H1 (cell line): ENCODE data around the gene WDFY3.

Experiments
- CTCF ChIP-seq, 3 experiments: IDR thresholded peaks; 1 replicate in 2 of 3; 2 replicates in 1 of 3; pipeline versions ENCODE4 v1.5.1 to v1.6.1; 2011; ENCODE audit warnings: low read length in 3 of 3, mild to moderate bottlenecking in 3 of 3, inconsistent platforms in 2 of 3, low read depth in 1 of 3, moderate library complexity in 1 of 3; ENCODE audit not compliant: insufficient read depth in 1 of 3; ENCODE audit errors: control extremely low read depth in 1 of 3
- EP300 ChIP-seq, 2 experiments: IDR thresholded peaks; 1 replicate in 1 of 2; 2 replicates in 1 of 2; pipeline ENCODE4 v1.6.1; 2011 to 2012; ENCODE audit warnings: low read depth in 2 of 2, low read length in 2 of 2, mild to moderate bottlenecking in 2 of 2, borderline replicate concordance in 1 of 2, inconsistent platforms in 1 of 2, moderate library complexity in 1 of 2
- EZH2 ChIP-seq: fragments of 200-600 bp; sonication (generic); IDR thresholded peaks from 2 replicates; pipeline ENCODE4 v1.7.1; 2012; ENCODE audit warnings: low read depth, mild to moderate bottlenecking, moderate library complexity, low read length, inconsistent platforms; ENCODE audit not compliant: severe bottlenecking
- GABPA ChIP-seq: IDR thresholded peaks from 2 replicates; pipeline ENCODE4 v1.6.1; 2011; ENCODE audit warnings: mild to moderate bottlenecking, low read length, moderate library complexity, borderline replicate concordance; ENCODE audit not compliant: insufficient read depth
- JUN ChIP-seq: IDR thresholded peaks from 2 replicates; pipeline ENCODE4 v1.6.1; 2011; ENCODE audit warnings: low read depth, mild to moderate bottlenecking, improper control_type of control experiment, low read length
- POLR2A ChIP-seq, 2 experiments: IDR thresholded peaks; 1 replicate in 1 of 2; 2 replicates in 1 of 2; pipeline ENCODE4 v1.6.1; 2011; ENCODE audit warnings: low read depth in 2 of 2, low read length in 2 of 2, mild to moderate bottlenecking in 2 of 2; ENCODE audit errors: control extremely low read depth in 1 of 2
- RFX5 ChIP-seq: IDR thresholded peaks from 2 replicates; pipeline ENCODE4 v1.6.1; 2011; ENCODE audit warnings: low read depth, low read length, improper control_type of control experiment, borderline replicate concordance
- SIRT6 ChIP-seq: IDR thresholded peaks from one replicate; pipeline ENCODE4 v1.7.1; 2012; ENCODE audit warnings: low read length, inconsistent platforms
- SIX5 ChIP-seq: IDR thresholded peaks from 2 replicates; pipeline ENCODE4 v1.6.1; 2011; ENCODE audit warnings: mild to moderate bottlenecking, low read depth, low read length
- USF2 ChIP-seq: IDR thresholded peaks from 2 replicates; pipeline ENCODE4 v1.6.1; 2011; ENCODE audit warnings: low read length, improper control_type of control experiment
- YY1 ChIP-seq: IDR thresholded peaks from 2 replicates; pipeline ENCODE4 v1.6.1; 2011; ENCODE audit warnings: low read depth, mild to moderate bottlenecking, low read length
- ZNF274 ChIP-seq: IDR thresholded peaks from 2 replicates; pipeline ENCODE4 v1.7.0; 2012; ENCODE audit warnings: low read length, borderline replicate concordance; ENCODE audit errors: extremely low read depth
- TF ChIP-seq, protein P1 (sequence below): IDR thresholded peaks from 2 replicates; pipeline ENCODE4 v1.6.1; 2012; ENCODE audit warnings: low read length, inconsistent platforms

DNA sequence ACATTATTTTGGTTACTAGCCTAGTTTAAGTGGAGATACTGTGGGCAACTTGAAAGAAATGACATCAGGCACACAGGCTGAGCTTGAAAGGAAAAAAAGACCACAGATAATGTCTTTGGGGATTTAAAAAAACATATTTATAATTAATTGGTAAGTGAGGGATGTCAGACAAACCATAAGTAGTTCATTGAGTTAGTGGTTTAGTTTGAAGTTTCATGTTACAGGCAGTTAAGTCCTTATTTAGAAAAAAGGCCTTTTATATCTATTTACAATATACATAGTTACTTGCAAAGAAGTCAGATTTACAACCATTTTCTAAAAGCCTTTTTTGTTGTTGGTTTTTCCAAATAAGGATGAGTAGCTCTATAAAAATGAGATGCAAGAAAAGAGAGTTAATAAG lies 294.3 kb downstream of the WDFY3 start:
- TF ChIP-seq CTCF (IDR thresholded peaks at IDR 0.05; ENCODE audit: control extremely low read depth in 1 of 3, insufficient read depth in 1 of 3, low read depth in 1 of 3, low read length in 3 of 3) (no peak), USF2 (no peak), POLR2A (IDR thresholded peaks at IDR 0.05; ENCODE audit: control extremely low read depth in 1 of 2, low read depth in 2 of 2, low read length in 2 of 2) (no peak), JUN (no peak), SIRT6 (no peak), EZH2 (no peak), EP300 (IDR thresholded peaks at IDR 0.05; ENCODE audit: borderline replicate concordance in 1 of 2, low read depth in 2 of 2, low read length in 2 of 2) (no peak), ZNF274 (no peak), SIX5 (no peak), RFX5 (no peak), GABPA (no peak), YY1 (no peak)
- TF ChIP-seq, protein P1, sequence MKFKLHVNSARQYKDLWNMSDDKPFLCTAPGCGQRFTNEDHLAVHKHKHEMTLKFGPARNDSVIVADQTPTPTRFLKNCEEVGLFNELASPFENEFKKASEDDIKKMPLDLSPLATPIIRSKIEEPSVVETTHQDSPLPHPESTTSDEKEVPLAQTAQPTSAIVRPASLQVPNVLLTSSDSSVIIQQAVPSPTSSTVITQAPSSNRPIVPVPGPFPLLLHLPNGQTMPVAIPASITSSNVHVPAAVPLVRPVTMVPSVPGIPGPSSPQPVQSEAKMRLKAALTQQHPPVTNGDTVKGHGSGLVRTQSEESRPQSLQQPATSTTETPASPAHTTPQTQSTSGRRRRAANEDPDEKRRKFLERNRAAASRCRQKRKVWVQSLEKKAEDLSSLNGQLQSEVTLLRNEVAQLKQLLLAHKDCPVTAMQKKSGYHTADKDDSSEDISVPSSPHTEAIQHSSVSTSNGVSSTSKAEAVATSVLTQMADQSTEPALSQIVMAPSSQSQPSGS: no peak
